ENCODE measurements around the gene SENP2.
"Not testable (repeated sequence)": the region's sequence is repeated elsewhere in the genome, so short reads cannot be mapped to it uniquely, and the experiment has no call there.

Gene SENP2

DNA sequence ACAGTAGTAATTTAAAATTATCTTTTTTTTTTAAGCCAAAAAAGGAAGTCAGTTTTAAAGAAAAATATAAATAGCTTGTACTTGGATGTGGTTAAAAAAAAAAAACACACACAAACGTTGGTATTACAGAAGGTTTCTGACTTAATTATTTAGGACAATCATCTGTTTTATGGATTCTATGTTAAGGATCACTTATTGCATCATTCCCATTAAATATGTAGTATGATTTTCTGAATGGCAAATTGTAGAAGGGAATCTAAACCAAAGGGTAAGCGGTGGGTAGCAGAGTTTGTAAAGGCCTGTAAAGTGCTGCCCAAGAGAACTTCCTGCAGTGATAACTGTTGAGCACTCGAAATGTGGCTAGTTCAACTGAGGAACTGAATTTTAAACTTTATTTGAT lies 8.0 kb downstream of the SENP2 start:
- DNase-seq: no peak

DNA sequence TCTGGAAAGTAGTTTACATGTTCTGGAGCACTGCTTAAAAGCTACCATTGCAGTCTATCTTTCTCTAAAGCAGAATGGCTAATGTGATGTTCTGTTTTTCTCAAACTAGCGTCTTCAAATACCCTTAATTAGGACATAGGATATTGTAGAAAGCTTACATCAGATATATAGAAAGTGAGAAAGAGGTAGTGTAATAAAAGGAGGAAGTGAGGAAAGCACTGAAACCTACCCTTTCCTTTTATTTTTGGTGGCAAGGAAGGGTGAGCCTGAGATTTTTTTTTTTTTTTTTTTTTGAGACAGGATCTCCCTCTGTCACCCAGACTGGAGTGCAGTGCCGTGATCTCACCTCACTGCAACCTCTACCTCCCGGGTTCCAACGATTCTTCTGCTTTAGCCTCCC lies 9.4 kb downstream of the SENP2 start:
- DNase-seq: no peak

DNA sequence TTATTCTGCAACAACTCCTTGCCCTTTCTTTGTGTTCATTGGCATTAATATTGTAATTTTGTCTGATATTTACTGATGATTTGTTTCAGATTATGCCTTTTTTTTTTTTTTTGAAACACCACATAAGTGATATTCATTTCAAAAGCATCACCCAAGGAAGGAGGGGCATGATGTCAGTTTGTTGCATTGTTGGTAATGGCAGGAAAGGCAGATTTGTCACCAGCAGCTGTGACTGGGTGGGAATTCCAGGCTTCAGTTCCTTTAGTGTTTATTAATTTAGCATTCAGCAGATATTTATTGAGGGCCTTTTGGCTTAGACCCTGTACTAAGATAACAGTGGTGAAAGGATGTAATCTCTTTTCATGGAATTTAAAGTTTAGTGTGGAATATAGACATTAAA lies 19.5 kb downstream of the SENP2 start:
- DNase-seq: no peak

DNA sequence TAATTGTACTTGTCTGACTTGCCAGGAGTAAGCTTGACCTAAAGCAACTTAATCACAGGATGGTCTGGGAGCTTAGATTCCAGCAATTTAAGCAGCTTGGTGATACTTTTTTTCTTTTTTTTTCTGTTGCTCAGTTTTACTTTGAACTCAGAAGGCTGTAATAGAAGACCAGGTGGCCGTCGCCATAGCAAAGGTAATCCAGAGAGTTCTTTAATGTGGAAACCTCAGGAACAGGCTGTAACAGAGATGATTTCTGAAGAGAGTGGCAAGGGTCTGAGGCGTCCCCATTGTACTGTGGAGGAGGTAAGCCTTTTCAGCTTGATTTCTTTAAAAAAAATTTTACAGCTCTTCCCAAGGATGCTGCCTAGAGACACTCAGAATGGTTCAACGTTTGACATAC lies 20.1 kb downstream of the SENP2 start:
- no peak for DNase-seq

DNA sequence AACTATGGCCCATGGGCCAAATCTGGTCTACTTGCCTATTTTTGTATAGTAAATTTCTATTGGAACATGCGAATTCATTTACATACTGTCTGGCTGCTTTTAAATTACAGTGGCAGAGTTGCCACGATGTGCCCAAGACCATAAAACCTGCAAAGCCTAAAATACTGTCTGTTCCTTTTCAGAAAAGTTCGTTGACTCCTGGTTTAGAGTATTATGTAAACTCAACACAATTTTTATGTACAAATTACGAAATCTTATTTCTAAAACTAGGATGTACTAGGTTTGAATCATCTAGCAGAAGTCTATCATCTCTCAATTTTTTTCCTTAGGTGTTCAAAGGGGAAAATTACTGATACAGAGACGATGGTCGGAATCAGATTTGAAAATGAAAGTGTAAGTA lies 26.9 kb downstream of the SENP2 start:
- DNase-seq: no peak

DNA sequence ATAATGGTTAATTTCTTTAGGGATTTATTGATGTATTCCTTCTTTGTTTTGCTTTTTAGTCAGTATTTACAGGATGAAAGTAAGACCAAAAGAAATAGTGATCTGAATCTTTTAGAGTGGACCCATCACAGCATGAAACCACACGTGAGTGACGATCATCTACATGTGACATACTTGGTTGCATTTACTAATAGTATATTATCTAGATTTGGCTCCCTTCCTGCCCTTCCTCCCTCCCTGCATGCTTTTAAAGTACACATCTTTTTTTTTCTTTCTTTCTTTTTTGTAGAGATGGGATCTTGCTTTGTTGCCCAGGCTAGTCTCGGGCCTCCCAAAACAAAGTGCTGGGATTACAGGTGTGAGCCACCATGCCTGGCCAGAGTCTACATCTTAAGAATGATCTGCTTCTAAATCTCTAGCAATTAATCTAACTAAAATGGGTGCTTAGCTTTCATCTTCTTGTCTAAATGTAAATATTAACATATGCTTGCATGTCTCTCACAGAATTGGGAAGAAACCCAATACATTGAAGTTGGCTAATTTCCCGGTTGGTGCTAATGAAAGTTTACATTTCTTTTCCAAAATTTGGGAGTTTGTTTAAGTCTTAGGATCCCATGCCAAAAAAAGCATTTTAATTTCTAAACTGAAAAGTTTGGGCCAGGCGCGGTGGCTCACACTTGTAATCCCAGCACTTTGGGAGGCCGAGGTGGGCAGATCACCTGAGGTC lies 38.0 kb downstream of the SENP2 start:
- DNase-seq: no peak

DNA sequence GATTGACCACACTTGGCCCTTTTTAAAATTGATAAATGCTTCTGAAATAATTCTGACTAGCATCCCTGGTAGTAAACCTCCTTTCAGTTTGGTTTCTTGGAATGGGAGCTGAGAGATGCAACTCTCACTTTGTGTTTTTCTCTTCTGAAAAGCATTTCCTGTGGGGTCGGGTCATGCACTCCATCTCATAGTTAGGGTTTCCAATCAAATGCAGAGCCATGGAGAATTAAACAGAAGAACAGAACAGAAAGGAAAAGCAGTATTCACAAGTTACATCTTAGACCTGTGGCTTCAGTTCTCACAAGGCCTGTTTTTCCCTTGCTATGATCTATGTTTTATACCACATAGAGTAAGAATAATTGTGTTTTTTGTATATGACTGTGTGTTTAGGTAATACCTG lies 39.7 kb downstream of the SENP2 start:
- no peak for DNase-seq

DNA sequence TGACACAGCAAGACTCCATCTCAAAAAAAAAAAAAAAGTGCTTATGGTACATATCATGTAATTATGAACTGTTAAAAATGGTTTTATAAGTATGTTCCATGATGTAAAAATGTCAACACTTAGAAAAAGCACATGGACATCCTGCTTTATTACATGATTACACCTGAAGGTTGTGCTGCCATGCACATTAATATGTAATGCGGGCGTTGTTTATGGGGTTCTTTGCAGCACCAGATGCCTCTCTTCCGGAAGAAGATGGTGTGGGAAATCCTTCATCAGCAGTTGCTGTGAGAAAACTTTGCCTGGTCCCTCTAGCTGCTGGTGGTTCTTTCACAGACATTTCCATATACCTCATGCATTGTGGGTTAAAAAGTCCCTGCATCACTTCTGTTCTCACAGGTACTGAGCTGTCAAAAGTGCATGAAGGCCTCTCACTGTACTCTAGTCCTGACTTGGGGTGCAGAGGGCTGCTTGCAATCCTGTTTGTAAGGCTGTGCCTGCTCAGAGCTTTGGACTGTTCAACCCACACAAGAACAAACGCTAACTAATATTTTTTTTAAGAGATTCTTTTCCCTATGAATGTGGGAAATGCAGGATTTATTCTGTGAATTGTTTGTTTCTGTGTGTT lies 43.6 kb downstream of the SENP2 start:
- no peak for DNase-seq

DNA sequence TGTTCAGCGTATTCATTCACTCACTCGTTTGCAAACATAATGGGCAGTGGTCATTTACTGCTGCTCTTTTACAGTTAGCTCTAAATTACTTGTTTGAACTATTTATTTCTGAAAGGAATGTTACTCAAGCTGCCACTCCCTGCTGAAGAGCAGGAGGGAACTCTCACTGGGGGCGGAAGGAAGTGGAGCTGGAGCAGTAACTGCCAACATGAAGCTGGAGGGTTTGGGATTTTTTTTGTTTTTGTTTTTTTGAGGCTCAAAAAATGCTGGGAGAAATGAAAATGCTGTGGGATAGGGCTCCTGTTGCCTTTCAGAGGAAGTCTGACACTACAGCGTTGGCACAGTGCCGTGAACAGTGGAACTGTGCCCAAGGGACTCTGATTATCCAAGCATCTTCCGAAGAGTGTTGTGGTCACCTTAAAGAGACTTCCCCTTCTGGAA lies 44.1 kb downstream of the SENP2 start:
- DNase-seq: no peak

DNA sequence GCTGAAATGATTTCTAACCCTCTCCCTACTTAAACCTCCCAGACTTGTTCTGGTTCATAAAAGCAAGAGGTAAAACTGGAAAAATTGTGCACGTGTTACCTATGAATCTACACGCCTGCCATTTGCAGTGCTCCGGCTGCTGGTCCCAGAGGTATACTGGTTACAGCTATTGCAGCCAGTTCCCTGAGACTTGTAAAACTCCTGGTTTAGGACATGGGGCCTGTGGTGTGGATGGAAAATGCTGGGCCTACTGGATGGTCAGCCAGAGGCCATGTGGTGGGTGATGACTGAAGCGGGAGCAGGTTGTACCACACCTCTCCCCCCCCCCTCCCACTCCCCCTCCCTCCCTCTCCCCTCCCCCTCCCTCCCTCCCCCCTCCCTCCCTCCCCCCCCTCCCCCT lies 45.0 kb downstream of the SENP2 start:
- no peak for DNase-seq

DNA sequence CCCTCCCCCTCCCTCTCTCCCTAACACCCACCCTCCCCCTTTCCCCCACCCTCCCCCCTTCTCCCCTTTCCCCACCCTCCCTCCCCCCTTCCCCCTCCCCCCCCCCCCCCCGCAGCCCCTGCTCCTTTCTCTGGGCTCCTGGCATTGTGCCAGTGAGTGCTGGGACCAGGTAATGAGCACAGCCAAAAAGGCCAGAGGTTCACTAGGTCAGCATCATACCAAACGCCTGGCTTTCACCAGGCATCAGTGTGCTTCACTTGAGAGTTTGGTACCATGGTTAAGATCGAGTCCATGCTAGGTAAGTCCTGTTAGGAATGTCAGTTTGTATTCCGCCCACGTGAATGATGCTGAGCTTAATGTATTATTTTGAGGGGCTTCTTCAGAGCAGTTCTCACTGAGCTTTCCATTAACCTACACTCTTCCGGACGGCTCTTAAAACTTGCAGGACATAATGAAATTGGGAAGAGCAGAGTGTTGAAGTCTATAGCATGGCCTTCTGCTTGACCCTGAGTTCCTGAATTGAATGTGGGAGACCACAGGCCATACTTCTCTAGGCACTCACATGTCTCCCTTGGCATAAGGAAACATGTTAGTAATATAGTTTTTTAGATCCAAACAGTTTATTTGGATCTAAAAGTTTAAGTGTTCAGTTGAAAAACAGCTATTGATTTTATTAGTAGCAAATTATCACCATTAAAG lies 45.6 kb downstream of the SENP2 start:
- no peak for DNase-seq

DNA sequence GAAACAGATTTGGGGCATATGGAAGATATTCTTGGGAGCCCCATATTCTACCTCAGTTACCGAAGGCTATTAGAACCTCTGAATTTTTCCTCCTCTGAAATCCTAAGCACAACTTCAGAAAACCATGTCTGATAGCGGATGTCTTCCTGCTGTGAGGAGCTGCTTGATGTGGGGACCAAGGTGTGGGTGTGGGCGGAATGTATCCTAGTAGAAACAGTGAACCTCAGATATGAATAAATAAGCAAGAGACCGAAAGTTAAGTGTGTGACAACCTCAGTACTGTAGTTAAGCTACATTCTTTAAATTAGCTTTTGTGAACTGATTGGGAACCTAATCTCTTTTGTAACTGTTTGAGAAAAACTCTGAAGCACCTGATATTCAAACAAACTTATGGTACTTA lies 46.9 kb downstream of the SENP2 start:
- DNase-seq: no peak

DNA sequence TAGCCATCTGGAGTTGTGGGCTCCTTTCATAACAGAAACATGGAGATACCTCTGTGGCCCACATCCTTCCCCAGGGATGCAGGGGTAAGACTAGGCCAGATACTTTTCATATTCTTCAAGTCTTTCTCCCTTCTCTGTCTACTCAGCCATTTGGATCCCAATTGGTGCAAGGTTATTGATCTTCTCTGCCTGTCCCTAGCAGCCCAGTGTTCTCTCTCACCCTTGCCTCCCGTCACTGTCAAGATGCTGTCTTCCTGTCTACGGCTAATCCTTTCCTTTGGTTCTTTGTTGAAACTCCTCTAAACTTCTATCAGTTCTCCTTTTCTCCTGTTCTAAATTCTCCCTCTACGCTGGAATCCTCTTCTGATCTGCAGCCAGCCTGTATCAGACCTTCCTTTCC lies 51.3 kb downstream of the SENP2 start:
- DNase-seq: no peak

DNA sequence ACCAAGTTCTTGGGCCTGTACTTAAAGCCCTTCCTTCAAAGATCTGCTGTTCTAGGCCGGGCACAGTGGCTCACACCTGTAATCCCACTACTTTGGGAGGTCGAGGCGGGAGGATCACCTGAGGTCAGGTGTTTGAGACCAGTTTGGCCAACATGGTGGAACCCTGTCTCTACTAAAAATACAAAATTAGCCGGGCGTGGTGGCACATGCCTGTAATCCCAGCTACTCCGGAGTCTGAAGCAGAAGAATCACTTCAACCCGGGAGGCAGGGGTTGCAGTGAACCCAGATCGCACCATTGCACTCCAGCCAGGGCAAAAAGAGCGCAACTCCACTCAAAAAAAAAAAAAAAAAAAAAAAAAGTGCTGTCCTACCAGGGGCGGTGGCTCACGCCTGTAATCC lies 52.6 kb downstream of the SENP2 start:
- not testable (repeated sequence) for DNase-seq

DNA sequence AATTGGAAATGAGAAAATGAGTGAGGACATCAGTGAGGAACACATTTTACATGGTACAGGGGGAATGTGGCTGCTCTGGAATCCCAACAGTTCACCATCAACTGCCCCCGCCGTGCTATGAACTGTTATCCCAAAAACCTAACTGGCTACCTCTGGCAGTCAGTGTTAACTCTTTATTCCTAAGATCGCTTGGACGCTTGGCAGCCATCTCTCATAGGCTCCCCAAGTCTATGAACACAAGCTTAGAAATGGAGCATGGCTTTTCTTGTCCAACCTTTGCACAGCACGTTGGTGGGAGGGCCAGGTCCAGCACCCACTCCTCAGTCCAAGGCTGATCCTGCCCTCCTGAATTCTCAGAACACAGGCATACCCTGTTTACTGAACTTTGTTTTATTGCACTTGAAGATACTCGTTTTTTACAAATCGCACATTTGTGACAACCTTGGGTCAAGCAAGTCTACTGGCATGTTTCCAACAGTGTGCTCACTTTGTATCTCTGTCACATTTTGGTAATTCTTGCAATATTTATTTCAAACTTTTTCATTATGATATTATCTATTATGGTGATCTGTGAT lies 53.6 kb downstream of the SENP2 start:
- DNase-seq: no peak

DNA sequence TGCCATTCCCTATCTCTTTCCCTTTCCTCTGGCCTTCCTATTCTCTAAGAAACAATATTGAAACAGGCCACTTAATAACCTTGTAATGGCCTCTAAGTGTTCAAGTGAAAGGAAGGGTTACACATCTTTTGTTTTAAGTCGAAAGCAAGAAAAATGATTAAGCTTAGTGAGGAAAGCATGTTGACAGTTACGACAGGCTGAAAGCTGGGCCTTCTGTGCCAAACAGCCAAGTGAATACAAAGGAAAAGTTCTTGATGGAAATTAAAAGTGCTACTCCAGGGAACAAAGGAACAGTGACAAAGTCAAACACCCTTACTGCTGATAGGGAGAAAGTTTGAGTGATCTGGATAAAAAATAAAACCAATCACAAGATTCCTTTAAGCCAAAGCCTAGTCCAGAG lies 54.2 kb downstream of the SENP2 start:
- DNase-seq: no peak

DNA sequence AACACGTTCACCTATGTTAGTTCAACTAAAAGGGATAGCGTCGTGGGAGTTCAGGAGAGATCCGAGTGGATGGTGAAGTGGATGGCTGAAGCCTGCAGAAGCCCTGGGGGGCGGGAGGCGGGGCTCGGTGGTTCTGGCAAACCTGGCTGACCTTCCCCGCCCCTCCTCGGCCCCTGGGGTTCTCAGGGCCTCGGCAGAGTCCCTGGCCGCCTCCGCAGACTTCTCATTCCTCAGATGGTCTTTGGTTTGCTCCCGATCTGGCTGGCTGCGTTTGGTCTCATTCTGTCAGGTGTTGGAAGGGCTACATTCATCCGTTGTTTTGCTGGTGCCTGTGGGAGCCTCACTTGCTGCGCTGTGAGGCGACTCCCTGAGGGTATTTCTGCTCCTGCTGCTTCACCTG lies 59.1 kb downstream of the SENP2 start:
- not testable (repeated sequence) for DNase-seq

DNA sequence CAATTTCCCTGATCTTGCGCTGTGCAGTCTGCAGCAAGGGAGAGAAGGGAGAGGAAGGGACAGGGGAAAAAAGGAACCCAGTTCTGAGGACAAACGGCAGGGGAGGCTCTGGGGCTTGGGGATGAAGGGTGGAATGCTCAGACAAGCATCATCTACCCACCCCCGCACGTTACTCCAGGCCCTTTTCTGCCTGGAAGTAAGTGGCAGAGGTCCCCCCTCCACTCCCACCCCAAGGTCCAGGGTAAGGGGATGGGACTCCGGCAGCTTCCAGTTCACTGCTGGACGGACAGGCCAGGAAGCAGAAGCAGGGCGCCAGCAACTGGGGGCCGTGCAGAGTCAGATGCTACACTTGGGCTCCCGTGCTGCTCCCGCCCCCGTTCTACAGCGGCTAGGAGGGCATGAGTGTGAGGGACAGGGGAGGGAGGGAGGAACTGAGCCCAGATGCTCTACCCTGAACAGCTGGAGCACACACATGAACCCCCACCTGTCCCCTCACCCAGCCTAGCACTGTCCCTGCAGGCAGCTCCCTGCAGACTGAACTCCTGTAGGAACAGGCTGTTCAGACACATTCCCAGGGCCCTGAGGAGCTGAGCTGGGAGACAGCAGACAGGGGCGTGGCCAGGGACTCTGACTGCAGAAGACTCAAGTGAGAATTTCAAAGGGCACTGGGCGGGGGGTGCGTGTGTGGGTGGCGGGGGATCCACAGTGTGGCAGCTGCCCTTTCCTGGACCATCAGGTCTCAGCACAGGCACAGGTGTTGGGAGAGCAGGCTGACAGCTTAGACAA lies 59.7 kb downstream of the SENP2 start:
- DNase-seq: no peak

DNA sequence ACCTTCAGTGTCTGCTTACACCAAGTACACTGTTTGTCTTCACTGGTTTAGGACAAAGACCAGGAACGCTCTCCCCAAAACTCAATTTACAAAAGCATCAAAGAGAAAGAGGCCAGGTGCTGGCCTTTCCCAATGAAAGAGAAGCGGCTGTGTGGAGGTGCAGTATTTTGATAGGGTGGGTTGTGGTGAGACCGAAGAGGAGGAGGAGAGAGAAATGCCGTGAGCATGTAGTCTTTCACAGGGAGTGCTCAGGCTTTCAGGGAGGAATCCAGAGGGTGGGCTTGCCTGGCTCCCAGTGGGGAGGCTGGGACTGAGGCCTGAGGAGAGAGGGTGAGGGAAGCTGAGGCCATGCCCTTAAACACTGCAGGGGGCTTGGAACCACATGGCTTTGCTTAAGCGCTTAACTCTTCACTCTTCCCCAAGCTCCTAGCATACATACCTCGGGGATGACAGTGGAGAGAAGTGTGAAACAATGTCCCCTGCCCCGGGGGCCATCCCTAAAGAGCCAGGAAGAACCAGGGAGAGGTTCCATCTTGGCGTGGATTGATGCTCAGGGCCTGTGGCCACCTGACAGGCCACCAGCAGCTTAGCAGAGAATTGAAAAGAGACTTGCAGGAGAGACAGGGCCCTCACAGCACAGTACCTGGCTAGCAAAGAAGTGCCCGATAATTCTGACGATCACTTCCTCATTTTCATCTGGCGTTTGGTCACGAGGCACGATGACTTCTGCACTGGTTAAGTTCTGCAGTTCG lies 60.5 kb downstream of the SENP2 start:
- no peak for DNase-seq

DNA sequence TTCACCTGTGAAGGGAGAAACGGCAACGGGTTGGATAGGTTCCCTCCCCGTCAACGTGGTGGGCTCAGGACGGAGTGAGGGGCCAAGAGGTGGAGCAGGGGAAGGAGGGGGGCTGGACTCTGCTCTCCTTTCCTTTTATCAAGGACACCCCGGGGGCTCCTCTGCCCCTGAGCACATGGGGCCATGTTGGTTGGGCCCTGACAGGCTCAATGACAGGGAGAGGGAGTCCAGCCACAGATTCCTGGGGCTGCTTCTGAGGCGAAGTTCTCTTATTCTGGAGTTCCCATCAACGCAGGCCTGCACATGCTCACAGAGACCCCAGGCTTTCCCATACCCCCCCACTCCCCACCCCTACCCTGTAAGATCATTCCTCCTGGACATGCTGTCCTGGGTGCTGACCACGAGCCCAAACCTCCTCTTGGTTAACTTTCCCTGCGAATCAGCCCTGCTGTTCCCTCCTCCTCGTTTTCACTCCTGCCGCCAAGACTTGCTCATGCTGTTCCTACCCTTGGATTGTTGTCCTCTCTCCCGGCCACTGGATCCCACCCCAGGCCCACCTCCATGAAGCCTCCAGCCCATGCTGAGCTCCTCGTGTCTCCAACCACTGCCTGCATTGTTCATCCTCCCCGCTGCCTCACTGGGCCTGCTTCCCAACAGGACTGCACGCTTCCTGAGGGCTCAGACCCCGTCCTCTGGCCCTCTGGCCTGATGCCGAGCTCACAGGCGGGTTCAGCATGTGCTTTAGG lies 61.2 kb downstream of the SENP2 start:
- DNase-seq: no peak

DNA sequence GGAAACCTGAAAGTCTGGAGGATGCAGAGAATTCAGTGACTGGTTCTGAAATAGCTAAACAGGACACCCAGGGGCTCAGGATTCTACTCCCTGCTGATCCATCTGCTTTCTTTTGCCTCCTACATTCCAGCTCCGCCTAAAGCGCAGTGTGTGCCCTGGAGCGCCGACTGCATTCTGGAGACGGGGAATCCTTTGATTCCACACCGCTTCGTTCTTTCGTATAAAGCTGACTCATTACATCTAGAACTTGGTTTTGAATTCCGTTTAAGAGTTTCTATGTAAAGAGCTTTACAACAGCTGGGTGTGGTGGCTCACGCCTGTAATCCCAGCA lies 61.8 kb downstream of the SENP2 start:
- no peak for DNase-seq

DNA sequence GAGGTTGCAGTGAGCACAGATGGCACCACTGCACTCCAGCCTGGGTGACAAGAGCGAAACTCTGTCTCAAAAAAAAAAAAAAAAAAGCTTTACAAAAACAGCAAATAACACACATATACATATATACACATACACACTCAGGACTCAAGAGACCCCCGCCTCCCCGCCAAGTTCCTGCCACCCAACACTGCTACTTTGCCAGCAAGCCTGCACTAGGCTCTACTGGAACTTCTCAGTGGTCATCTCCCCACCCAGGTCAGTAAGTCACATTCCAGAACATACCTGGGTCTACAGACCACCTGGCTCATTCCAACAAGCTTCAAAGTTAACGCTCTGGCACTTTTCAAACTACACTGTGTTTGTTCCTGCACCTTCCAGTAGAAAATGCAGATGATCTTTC lies 62.3 kb downstream of the SENP2 start:
- no peak for DNase-seq
